Measurements from ENCODE around the gene TXNRD1. TPM values are rescaled to one million over a fixed set of nuclear protein-coding genes. Genes with fewer than 3 reads are reported as not detected.

The TXNRD1 gene
- total RNA-seq, 4 donors from 2014 or later: 170 to 313 (median 247) TPM

- DNase-seq (ENCODE audit: low spot score) (no peak), ATAC-seq (ENCODE audit: low FRiP score) (no peak)
- TF ChIP-seq CTCF (IDR thresholded peaks at IDR 0.05): no peak
Observed at GRCh38 chr12:104377514-104377812, 161.9 kb downstream of the TXNRD1 start.

- no peak for DNase-seq (ENCODE audit: low spot score)
- no peak for ATAC-seq (ENCODE audit: low FRiP score)
- TF ChIP-seq CTCF (IDR thresholded peaks at IDR 0.05): no peak
Observed at GRCh38 chr12:104378427-104378826, 162.8 kb downstream of the TXNRD1 start.

- no peak for TF ChIP-seq CTCF (IDR thresholded peaks at IDR 0.05)
- ATAC-seq (ENCODE audit: low FRiP score) (no peak), DNase-seq (ENCODE audit: low spot score) (no peak)
Observed at GRCh38 chr12:104381341-104381730, 165.8 kb downstream of the TXNRD1 start.

- ATAC-seq (ENCODE audit: low FRiP score) (peak; percentile 71), DNase-seq (ENCODE audit: low spot score) (peak; percentile 79)
- peak in 2 of 3 donors; percentile 45 to 95 for TF ChIP-seq CTCF (IDR thresholded peaks at IDR 0.05)
Observed at GRCh38 chr12:104381731-104382480, 166.3 kb downstream of the TXNRD1 start.

GRCh38 chr12:104384141-104384880 is 168.7 kb downstream of the TXNRD1 start:
- no peak for TF ChIP-seq CTCF (IDR thresholded peaks at IDR 0.05)
- ATAC-seq (ENCODE audit: low FRiP score) (no peak), DNase-seq (ENCODE audit: low spot score) (no peak)

GRCh38 chr12:104385510-104385909 is 169.9 kb downstream of the TXNRD1 start:
- no peak for TF ChIP-seq CTCF (IDR thresholded peaks at IDR 0.05)
- no peak for ATAC-seq (ENCODE audit: low FRiP score)
- no peak for DNase-seq (ENCODE audit: low spot score)

GRCh38 chr12:104386461-104386860 is 170.9 kb downstream of the TXNRD1 start:
- no peak for TF ChIP-seq CTCF (IDR thresholded peaks at IDR 0.05)
- no peak for DNase-seq (ENCODE audit: low spot score)
- no peak for ATAC-seq (ENCODE audit: low FRiP score)
